GM19463 (cell line): ENCODE measurements around the gene IGFBP7.
A peak's percentile ranks its signal among the peaks of the same experiment; 100 is the strongest.

Source experiments
- ATAC-seq: cut with Tn5 transposase; IDR thresholded peaks from one replicate; pipeline ENCODE4 v1.9.1; 2021; ENCODE audit warnings: mild to moderate bottlenecking, moderate library complexity; ENCODE audit not compliant: unreplicated experiment

IGFBP7 gene, protein sequence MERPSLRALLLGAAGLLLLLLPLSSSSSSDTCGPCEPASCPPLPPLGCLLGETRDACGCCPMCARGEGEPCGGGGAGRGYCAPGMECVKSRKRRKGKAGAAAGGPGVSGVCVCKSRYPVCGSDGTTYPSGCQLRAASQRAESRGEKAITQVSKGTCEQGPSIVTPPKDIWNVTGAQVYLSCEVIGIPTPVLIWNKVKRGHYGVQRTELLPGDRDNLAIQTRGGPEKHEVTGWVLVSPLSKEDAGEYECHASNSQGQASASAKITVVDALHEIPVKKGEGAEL

DNA sequence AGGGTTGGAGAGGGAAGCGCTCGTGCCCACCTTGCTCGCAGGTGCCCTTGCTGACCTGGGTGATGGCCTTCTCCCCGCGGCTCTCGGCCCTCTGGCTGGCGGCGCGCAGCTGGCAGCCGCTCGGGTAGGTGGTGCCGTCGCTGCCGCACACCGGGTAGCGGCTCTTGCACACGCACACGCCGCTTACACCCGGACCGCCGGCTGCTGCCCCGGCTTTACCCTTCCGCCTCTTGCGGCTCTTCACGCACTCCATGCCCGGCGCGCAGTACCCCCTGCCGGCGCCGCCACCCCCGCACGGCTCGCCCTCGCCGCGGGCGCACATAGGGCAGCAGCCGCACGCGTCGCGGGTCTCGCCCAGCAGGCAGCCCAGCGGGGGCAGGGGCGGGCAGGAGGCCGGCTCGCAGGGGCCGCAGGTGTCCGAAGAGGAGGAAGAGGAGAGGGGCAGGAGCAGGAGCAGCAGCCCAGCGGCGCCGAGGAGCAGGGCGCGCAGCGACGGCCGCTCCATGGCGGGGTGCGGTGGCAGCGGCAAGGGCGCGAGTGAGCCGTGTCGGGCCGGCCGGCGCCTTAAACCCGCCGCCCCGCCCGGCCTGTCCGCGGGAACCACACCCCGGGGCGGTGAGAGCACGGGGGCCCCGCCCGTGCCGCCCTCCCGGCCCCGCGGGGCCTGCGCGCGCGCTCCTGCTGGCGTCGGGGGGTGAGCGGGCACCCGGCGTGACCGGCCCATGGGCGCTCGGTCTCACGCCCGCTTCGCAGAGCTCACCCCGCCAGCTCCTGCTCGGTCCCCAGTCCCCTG is at the start of gene IGFBP7:
TSS of gene IGFBP7 (minus strand) at position 539 of the 793 bp plus-strand sequence. CDS start at position 505, 34 bp downstream.
- ATAC-seq = peak; percentile 48

DNA sequence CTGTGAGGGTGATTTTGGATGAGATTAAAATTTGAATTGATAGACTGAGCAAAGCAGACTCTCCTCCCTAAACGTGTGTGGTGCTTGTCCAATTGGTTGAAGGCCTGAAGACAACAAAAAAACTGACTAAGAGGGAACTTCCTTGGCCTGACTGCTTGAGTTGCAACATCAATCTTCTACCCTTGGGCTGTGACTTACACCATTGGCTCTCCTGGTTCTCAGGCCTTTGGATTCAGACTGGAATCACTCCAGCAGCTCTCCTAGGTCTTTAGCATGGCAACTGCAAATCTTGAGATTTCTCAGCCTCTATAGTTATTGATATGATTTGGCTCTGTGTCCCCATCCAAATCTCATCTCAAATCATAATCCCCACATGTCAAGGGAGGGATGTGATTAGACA is 49.7 kb upstream of the IGFBP7 start:
- no peak for ATAC-seq

DNA sequence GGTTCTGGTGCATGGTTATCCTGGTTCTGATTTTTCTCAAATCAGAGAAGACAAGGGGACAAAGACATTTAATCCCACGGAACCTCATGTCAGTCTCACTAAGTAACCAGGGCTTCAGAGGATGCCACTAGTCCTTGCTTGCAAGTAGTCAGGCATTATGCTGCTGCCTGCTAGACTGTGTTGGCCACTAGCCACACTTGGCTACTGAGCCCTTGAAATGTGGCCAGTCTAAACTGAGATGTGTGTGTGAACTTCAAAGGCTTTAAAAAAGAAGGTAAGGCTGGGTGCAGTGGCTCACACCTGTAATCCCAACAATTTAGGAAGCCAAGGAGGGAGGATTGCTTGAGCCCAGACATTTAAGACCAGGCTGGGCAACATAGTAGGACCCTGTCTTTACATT is 48.6 kb upstream of the IGFBP7 start:
- no peak for ATAC-seq

DNA sequence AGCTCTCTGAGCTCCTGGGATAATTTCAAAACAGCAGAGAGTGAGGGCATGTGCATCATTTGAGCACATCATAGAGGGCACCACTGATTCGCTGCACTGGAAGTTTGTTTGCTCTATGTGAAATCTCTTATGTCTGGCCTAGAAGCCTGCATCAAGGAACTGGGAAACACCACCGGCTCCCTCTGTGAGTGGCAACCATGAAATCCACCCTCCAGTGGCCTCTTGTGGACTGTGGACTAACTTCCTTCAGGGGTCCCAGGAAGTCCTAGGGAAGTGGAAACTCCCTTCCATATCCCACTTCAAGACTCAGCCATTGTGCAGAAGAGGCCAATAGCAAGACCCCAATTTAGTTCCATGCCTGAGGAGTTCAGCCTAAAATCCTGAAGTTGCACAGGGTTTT is 48.0 kb upstream of the IGFBP7 start:
- no peak for ATAC-seq

DNA sequence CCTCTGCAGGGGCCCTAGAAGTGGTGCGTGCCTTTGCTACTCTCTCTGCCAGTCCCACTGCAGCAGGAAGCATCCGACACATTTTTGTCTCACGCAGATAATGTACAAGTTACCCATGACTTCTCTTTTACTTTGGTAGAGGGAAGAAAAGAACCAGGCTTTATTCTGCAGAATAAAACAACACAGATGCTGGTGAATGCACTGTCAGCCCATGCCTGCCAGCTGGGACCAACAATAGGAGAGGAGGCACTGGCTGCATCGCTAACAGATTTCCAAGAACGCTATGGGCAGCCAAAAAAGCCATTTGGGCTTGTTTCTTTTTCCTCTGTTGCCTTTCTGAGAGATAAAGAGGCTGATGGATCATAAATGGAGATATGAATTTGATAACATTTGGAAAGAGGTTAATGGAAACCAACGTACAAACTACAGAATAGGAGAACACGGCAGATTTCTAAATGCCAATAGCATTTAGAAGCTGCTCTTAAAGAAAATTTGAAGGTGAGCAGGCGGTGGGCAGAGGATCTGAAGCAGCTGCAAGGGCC is 47.5 kb upstream of the IGFBP7 start:
- ATAC-seq = no peak

DNA sequence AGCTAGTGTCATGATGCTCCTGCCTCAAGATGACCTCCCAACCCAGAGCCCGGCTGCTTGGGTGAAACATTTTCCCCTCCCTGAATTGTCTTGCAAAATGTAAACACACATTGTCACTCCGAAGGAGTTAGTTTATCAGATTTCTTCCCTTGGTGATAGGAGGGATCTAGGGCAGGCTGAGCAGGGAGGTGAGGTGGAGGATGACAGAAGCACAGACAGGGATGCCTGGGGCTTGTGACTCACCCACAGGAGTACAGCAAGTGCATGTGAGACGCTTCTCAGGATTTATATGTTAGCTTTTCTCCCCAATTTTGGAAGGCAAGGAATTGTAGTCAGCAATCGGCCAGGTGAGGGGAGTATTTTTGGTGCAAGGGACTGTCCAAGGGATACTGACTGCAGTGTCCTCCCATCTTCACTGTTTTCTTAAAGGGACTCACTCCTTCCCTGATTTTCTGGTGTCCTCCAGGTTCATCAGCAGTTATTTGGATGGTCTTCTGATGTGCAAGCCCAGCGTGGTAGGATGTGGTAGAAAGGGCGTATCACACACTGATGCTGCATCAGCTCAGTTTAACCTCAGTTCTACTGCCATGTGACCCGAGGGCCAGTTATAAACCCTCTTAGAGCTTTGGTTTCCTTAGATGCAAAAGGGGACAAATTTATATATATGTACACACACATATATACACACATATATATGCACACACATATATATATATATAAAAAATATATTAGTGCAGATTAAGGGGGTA is 46.2 kb upstream of the IGFBP7 start:
- ATAC-seq = no peak

DNA sequence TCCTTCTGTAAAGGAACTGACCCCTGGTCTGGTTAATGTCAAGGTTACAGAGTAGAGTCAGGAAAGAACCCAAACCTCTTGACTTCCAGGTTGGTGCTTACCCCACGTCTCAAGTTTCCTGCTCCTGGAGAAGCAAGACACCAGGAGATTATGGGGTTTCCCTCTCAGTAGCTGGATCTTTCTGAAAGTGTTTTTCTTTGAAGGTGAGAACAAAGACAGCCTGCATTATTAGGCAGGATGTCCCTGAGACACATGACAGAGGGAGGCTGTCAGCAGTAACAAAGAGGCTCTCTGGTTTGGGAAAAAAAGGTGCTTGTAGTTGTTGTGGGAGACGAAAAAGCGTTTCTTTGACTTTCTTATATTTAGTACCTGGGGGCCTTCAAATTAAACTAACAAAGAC is 44.7 kb upstream of the IGFBP7 start:
- no peak for ATAC-seq

DNA sequence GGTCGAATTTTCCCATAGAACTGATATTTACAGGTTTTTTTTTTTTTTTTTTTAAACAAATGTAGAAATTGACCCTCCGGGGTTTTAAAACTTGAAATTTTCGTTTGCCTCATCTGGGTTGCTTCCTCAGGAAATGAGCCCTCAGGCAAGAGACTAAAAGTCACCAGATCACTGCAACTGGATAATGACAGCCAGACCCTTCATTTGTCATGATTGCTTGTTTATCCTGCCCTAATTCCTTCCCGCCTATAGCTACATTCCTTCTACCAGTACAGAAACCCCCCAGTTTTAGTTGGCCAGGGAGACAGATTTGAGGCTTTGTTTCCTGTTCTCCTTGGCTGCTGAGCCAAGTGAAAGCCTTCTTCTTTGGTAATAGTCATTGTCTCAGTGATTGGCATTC is 44.0 kb upstream of the IGFBP7 start:
- no peak for ATAC-seq

DNA sequence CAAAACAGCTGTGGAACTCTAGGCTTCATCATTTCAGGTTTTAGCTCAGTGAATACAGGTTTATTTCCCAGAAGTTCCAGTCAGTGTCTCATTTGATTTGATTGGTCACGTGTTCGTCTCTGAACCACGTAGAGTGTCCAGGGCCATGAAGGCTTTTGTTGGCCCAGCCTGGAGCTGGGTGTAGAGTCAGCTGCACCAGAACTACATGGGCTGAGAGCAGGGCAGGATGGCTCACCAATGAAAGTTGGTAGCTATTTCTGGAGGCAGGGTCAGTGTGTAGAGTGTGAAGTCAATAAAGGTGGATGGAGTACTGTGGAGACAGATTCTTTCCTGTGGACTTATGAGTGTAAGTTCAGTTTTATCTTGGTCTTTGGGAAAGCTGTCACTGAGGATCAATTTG is 43.0 kb upstream of the IGFBP7 start:
- no peak for ATAC-seq

DNA sequence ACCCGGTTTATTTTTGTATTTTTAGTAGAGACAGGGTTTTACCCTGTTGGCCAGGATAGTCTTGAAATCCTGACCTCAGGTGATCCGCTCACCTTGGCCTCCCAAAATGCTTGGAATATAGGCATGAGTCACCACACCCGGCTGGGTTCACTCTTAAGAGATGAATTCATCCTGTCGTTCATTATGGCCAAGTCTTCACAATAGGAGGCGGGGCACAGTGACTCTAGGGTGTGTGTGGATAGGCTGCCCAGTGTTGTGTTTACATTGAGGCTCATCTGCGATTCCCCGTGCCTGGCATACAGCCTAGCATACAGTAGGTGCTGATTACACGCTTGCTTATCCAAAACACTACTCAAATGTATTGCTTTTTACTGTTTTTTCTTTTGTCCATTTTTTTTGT is 41.3 kb upstream of the IGFBP7 start:
- ATAC-seq = no peak

DNA sequence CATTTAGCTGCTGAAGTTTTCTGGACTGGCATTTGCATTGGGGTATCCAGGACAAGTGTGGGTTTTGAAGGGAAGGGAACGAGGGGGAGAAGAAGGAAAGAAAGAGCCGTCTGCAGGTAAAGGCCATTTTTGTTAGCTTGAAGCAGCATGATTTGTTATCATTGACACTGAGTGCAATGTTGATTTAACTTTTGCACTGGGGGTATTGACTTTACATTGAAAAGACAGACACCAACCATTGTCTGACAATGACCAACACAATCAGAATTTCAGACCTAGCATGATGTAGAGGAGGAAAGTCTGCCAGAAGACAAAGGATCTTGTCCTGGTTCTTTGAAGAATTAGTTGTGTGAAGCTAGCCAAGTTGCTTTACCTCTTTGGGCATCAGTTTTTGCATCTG is 39.6 kb upstream of the IGFBP7 start:
- ATAC-seq = no peak

DNA sequence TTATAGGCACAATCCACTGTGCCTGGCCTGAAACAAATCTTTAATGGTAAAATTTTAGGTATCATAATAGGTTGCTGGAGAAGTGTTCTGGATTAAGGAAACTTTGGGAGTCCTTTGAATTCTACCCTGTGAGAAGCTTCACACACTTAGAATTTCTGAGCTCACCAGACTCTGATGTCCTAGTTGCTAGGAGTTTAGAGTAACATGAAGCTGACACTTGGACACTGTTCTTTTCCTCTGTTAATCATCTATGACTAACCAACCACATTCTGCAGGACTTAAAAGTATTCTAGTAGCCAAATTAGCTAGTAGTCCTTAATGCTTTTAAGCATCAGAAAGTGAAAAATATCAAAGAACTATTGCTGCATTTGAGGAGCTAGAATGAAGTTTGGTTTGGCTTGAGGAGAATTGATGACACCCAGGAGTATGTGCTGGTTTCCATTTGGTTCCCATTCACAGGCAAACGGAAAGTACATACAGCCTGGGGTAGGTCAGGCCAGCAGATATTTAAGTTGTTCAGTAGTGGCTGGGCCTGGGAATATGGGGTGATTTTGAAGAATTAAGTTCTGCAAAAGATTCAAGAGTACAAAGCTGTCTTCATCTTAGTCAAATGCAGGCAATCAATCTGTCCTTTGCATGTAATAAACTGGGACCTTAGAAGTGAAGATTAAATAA is 38.8 kb upstream of the IGFBP7 start:
- no peak for ATAC-seq

DNA sequence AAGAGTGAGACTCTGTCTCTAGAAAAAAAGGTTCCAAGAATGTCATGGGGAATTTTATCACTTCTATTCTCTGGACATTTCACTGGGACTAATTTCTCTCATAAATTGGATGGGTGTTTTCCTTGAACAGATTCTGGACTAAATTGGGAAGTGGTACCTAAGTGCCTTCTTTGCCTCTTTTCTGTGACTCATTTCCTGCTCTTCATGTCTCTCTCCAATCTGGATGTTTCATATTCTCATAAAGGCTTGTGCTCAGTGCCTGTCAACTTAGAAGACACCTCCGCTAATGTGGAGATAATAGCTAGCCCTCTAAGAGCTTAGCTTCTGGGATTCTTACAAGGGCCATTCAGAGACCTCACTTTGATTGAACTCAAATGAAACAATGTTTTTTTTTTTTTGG is 38.0 kb upstream of the IGFBP7 start:
- no peak for ATAC-seq

DNA sequence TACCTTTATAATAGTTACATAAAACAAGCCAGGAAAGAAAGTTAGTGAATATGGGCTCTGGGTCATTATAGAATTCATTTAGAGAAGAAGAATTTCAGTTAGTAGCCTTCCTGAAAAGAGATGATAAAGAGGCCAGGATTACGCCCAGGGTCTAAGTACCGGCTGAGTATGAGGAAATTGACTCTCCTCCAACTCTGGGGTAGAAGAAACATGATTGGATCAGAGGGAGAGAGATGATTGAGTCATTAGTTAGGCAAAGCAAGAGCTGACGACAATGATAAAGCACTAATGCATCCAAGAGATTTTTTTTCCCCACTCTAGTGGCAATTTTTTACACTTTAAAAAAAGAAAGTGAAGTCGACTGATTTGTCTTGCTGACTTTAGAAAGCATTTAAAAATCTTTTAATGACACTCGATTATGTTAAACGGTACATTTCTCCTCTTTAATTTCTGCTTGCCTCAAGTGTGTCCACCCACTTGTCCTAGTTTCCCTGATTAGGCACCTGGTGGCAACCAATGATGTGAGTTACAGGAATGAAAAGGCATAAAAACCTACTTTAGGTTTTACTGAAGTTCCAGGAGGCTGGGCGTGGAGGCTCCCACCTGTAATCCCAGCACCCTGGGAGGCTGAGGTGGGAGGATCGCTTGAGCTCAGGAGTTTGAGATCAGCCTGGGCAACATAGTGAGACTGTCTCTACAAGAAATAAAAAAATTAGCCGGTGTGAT is 37.3 kb upstream of the IGFBP7 start:
- ATAC-seq = no peak

DNA sequence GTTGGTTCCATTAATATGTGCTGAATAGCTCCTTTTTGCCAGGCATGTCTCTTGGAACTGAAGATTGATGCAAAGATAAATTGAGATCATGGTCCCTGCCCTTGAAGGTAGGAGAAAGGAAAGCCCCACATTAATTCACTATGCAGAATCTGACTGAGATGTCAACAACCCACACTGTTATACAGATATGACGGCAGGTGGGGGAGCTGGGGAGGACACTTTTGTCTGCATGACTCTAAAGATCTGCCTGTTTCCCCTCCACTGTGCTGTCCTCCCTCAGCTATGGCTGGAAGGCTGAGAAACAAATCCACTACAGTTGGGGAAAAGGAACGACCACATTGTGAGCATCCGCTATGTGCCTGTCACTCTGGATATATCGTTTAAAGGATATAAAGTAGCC is 36.3 kb upstream of the IGFBP7 start:
- no peak for ATAC-seq

DNA sequence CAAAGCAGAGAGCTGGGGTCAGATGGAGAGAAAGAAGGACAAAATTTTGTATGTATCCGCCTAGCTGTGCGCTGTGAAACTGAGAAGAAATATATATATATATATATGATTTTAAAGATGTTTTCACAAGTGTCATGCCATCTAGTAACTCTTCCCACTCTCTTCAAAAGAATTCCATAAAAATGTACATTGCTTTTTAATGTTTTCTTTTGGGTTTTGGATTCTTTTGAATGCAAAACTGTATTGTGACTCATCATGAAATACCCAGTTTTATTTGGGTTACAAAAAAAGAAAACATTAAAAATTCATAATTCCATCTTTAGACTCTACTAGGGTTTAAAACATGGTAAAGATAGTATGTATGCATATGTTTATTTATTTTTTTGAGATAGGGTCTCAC is 34.3 kb upstream of the IGFBP7 start:
- ATAC-seq = no peak

DNA sequence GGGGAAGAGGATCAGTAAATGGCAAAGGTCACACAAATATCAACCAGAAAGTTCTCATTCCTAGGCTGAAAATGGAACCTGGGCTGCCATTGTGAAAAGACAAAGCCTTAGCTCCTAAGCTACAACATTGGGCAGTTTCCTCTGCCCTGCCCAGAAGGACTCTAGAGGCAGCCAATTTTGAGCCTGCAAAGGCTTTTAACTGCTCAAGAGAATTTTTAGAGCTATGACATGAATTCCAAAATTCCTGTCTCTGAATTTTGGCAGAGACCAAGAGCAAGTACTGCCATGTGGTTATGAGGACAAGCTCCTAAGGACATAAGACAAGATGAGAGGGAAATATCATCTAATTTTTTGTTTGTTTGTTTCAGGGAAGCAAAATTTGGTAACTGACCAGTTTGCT is 29.6 kb upstream of the IGFBP7 start:
- ATAC-seq = no peak

DNA sequence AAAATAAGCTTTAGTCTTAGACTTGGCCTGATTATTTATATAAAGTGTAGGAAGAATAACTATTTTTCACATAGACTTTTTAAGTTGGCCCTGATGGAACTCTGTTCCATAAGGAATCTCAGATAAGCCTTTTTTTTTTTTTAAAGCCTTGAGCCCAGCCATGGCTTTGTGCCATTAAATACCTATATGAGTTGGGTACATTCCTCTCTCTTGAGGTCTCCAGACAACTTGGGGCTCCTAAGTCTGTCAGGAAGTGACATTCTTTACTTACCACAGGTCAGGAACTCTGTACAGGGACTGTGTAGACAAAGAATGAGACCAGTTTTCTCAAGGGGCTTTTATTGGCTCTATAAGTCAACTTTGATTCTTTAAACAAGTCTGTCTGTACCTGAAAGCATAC is 27.1 kb upstream of the IGFBP7 start:
- ATAC-seq = no peak

DNA sequence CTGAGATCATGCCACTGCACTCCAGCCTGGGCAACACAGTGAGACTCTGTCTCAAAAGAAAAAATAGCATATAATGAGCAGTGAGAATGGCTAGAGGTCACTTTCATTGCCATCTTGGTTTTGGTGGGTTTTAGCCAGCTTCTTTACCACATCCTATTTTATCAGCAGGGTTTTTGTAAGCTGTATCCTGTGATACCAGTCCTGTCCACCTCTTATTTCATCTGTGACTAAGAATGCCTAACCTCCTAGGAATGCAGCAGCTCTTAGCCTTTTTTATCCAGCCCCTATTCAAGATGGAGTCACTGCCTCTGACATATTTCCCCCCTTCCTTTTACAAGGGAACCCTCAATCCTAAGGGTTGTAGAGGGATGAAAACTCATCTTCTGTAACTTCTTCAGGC is 26.1 kb upstream of the IGFBP7 start:
- ATAC-seq = no peak

DNA sequence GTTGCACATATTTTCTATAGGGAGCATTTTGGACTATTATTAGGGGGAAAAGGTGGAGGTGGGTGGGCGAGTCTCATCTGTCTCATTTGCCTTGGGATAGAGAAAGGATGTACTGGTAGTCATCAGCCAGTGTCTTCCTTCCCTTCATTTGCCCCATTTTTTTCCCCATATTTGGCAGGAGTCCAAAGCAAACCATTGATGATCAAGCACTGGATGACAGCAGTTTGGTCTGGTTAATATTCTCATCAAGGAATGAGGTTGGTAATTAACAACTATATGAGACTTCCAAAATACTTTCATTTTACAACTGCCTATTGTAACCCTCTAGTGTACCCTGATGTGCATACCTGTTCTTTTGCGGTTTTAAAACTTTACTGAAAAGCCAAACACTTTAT is 22.6 kb upstream of the IGFBP7 start:
- no peak for ATAC-seq
